Endodermal cell (in vitro differentiated cells): Measurements from ENCODE around the gene CD74. TPM values are rescaled to one million over a fixed set of nuclear protein-coding genes. Genes with fewer than 3 reads are reported as not detected.
"Not testable (repeated sequence)": the region's sequence is repeated elsewhere in the genome, so short reads cannot be mapped to it uniquely, and the experiment has no call there.

Experiments
- DNase-seq: peaks from one replicate; pipeline ENCODE4 v3.0.0-alpha.2; 2017
- H3K27ac ChIP-seq: 2 replicates; pipeline ENCODE4 v1.5.1; 2013; ENCODE audit warnings: mild to moderate bottlenecking, low read depth, low read length, moderate library complexity
- H3K27me3 ChIP-seq: 2 replicates; pipeline ENCODE4 v1.6.1; 2013; ENCODE audit warnings: mild to moderate bottlenecking, low read length, moderate library complexity; ENCODE audit not compliant: insufficient read depth, control insufficient read depth, poor library complexity, severe bottlenecking
- H3K36me3 ChIP-seq: 2 replicates; pipeline ENCODE4 v1.7.0; 2013; ENCODE audit warnings: mild to moderate bottlenecking, low read length, moderate library complexity; ENCODE audit not compliant: control insufficient read depth, insufficient read depth
- H3K4me1 ChIP-seq: one replicate; pipeline ENCODE4 v1.7.0; 2013; ENCODE audit warnings: low read length; ENCODE audit not compliant: control insufficient read depth, insufficient read depth
- H3K4me3 ChIP-seq: 2 replicates; pipeline ENCODE4 v1.5.1; 2013; ENCODE audit warnings: mild to moderate bottlenecking, low read length, moderate library complexity
- H3K9ac ChIP-seq: 2 replicates; pipeline ENCODE4 v1.6.1; 2013; ENCODE audit warnings: mild to moderate bottlenecking, low read length, moderate library complexity; ENCODE audit not compliant: poor library complexity, severe bottlenecking; ENCODE audit errors: extremely low read depth
- H3K9me3 ChIP-seq: 2 replicates; pipeline ENCODE4 v1.6.1; 2013; ENCODE audit warnings: mild to moderate bottlenecking, low read length, moderate library complexity; ENCODE audit not compliant: control insufficient read depth
- H3K27ac Mint-ChIP-seq: 2 replicates; pipeline ENCODE4 v1.8.0; 2020; ENCODE audit warnings: mixed read lengths
- H3K27me3 Mint-ChIP-seq: 2 replicates; pipeline ENCODE4 v1.8.0; 2021; ENCODE audit warnings: mild to moderate bottlenecking, mixed read lengths; ENCODE audit not compliant: insufficient read depth
- H3K36me3 Mint-ChIP-seq: 2 replicates; pipeline ENCODE4 v1.8.0; 2020; ENCODE audit warnings: low read depth, mixed read lengths
- H3K4me1 Mint-ChIP-seq: 2 replicates; pipeline ENCODE4 v1.8.0; 2020; ENCODE audit warnings: mixed read lengths
- H3K4me3 Mint-ChIP-seq: 2 replicates; pipeline ENCODE4 v1.8.0; 2020; ENCODE audit warnings: mild to moderate bottlenecking, moderate library complexity, mixed read lengths
- H3K9me3 Mint-ChIP-seq: 2 replicates; pipeline ENCODE4 v1.8.0; 2020; ENCODE audit warnings: mild to moderate bottlenecking, mixed read lengths
- WGBS, 2 experiments: methylation state at CpG; one replicate each; pipeline versions ENCODE4 v1.1.5 to v1.1.7; 2013; ENCODE audit warnings: missing lambda C conversion rate in 2 of 2, mixed read lengths in 1 of 2; ENCODE audit not compliant: insufficient coverage in 1 of 2, insufficient read length in 1 of 2; 5-methylcytosine and 5-hydroxymethylcytosine counted together
- total RNA-seq, 2 donors: library from RNA; stranded (reverse); fragmentation: NEBNext Ultra II Directional in 1 of 2; extraction: Animal tissue kit (Norgen Biotek cat#: 25700) in 1 of 2; gene quantifications; 2 replicates in 1 of 2; 3 replicates in 1 of 2; pipeline ENCODE4 v1.2.1, GENCODE V29; 2021
- TF ChIP-seq, protein P1 (sequence below): fragments of 200-600 bp; sonication (generic); conservative IDR thresholded peaks from 2 replicates; pipeline ENCODE4 v1.5.0; 2021; ENCODE audit warnings: antibody characterized with exemption, mild to moderate bottlenecking

Gene CD74
- total RNA-seq, 2 donors from 2014 or later: 12.4 to 20.0 TPM

DNA sequence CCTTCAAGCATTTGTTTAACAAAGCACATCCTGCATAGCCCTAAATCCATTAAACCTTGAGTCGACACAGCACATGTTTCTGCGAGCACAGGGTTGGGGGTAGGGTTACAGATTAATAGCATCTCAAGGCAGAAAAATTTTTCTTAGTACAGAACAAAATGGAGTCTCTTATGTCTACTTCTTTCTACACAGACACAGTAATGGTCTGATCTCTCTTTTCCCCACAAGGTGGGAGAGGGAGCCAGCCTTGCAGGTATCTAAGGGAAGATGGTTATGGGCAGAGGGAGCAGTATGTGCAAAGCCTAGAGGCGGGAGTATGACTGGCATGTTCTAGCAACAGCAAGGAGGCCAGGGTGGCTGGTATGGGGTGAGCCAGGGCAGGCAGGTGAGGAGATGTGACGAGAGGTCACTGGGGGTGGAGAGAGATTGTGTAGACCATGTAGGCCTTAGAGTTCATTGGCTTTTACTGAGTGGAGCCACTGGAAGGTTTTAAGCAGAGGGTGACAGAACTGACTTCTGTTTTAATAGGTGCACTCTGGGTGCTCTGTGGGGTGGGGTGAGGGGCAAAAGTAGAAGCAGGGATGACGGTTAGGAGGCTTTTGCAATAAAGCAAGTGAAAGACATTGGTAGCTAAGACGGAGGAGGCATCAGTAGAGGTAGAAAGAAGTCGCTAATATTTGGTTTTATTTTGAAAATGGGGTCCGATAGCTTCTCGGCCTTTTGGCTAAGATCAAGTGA is 42.0 kb upstream of the CD74 start:
- Mint-ChIP-seq H3K4me3 (no peak overlapping the region), H3K27ac (no peak overlapping the region), H3K9me3 (peaks cover 7% of the 10 kb centered on the region), H3K27me3 (no peaks in the 10 kb centered on the region), H3K4me1 (peaks cover 15% of the 10 kb centered on the region), H3K36me3 (peaks cover 2% of the 10 kb centered on the region)
- Histone ChIP-seq H3K27ac (no peak overlapping the region), H3K9me3 (no peaks in the 10 kb centered on the region), H3K4me3 (no peak overlapping the region), H3K9ac (no peak overlapping the region), H3K4me1 (no peaks in the 10 kb centered on the region), H3K36me3 (no peaks in the 10 kb centered on the region), H3K27me3 (no peaks in the 10 kb centered on the region)
- no peak for DNase-seq
- TF ChIP-seq, protein P1, sequence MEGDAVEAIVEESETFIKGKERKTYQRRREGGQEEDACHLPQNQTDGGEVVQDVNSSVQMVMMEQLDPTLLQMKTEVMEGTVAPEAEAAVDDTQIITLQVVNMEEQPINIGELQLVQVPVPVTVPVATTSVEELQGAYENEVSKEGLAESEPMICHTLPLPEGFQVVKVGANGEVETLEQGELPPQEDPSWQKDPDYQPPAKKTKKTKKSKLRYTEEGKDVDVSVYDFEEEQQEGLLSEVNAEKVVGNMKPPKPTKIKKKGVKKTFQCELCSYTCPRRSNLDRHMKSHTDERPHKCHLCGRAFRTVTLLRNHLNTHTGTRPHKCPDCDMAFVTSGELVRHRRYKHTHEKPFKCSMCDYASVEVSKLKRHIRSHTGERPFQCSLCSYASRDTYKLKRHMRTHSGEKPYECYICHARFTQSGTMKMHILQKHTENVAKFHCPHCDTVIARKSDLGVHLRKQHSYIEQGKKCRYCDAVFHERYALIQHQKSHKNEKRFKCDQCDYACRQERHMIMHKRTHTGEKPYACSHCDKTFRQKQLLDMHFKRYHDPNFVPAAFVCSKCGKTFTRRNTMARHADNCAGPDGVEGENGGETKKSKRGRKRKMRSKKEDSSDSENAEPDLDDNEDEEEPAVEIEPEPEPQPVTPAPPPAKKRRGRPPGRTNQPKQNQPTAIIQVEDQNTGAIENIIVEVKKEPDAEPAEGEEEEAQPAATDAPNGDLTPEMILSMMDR: no peak
- WGBS, 2 experiments: 88 to 96% methylated on average over 7 to 8 of the region's 9 CpGs

DNA sequence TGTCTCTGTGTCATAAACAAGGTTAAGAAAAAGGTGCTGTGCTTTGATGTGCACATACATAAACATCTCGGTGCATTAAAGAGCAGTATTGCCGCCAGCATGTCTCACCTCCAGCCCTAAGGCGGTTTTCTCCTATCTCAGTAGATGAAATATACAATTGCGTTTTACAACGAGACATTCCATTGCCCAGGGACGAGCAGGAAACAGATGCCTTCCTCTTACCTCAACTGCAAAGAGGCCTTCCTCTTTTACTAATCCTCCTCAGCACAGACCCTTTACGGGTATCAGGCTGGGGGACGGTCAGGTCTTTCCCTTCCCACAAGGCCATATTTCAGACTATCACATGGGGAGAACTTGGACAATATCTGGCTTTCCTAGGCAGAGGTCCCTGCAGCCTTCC is 41.3 kb upstream of the CD74 start:
- not testable (repeated sequence) for H3K27me3 Mint-ChIP-seq, H3K9ac ChIP-seq, H3K4me3 Mint-ChIP-seq, H3K27ac ChIP-seq, H3K9me3 Mint-ChIP-seq, H3K9me3 ChIP-seq, H3K4me1 Mint-ChIP-seq, H3K4me1 ChIP-seq, H3K27me3 ChIP-seq, H3K36me3 Mint-ChIP-seq, H3K4me3 ChIP-seq, H3K27ac Mint-ChIP-seq, DNase-seq, H3K36me3 ChIP-seq
- 87% methylated on average over 8 of the region's 8 CpGs; no CpG with 5 or more reads in 1 of the 2 experiments for WGBS, 2 experiments

DNA sequence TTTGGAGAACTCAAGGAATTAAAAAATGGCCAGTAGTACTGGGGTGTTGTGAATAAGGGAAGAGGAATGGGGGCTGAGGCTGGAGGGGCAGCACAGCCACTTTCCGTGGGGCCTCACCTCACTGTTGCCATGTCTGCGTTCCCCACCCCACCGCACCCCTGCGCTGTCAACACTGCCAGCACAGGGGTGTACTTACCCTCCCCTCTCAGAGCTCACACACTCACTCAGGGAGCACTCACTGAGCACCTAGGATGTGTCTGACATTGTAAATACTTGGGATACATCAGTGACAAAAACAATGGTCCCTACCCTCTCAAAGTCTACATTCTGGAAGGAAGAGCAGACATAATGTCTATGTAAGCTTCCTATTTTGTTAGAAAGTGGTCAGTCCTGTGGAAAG is 40.2 kb upstream of the CD74 start:
- no peaks in the 10 kb centered on the region for H3K27me3 ChIP-seq
- WGBS, 2 experiments: 94% methylated on average over 4 of the region's 4 CpGs; no CpG with 5 or more reads in 1 of the 2 experiments
- Mint-ChIP-seq H3K4me1 (peaks cover 16% of the 10 kb centered on the region), H3K9me3 (peaks cover 7% of the 10 kb centered on the region), H3K27me3 (no peaks in the 10 kb centered on the region), H3K4me3 (no peak overlapping the region), H3K27ac (no peak overlapping the region), H3K36me3 (peaks cover 15% of the 10 kb centered on the region)
- DNase-seq: no peak
- no peak overlapping the region for H3K27ac ChIP-seq
- H3K36me3 ChIP-seq: peaks cover 5% of the 10 kb centered on the region
- no peak overlapping the region for H3K9ac ChIP-seq
- peaks cover under 1% of the 10 kb centered on the region for H3K4me1 ChIP-seq
- H3K4me3 ChIP-seq: no peak overlapping the region
- TF ChIP-seq, protein P1: no peak
- H3K9me3 ChIP-seq: no peaks in the 10 kb centered on the region

DNA sequence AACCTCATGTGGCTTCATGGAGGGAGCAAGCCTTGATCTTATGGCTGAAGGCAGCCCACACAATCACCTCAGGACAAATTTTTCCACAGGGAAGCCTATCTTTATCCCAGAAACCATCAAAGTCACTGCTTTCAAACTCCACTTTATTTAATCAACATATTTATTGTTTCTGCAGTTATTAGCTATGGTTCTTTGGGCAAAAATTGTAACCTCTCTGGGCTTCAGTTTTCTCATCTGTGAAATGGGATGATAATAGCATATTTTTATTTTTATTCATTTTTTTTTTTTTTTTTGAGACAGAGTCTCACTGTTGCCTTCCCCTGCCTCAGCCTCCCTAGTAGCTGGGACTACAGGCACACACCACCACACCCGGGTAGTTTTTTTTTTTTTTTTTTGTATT is 38.9 kb upstream of the CD74 start:
- Histone ChIP-seq H3K4me1 (peaks cover 3% of the 10 kb centered on the region), H3K9ac (no peak overlapping the region), H3K27me3 (no peaks in the 10 kb centered on the region), H3K9me3 (no peaks in the 10 kb centered on the region), H3K27ac (no peak overlapping the region), H3K36me3 (peaks cover 18% of the 10 kb centered on the region), H3K4me3 (no peak overlapping the region)
- WGBS, 2 experiments: no CpG with 5 or more reads among the region's 1 CpG
- Mint-ChIP-seq H3K4me1 (peaks cover 17% of the 10 kb centered on the region), H3K27me3 (no peaks in the 10 kb centered on the region), H3K4me3 (no peak overlapping the region), H3K9me3 (peaks cover 7% of the 10 kb centered on the region), H3K27ac (no peak overlapping the region), H3K36me3 (peaks cover 28% of the 10 kb centered on the region)
- DNase-seq: no peak
- TF ChIP-seq, protein P1: no peak
